ENCODE results near the gene LONP2. TPM values are rescaled to one million over a fixed set of nuclear protein-coding genes. Genes with fewer than 3 reads are reported as not detected.

The LONP2 gene
- total and polyA plus RNA-seq, 5 donors from 2014 or later: 29.1 to 72.9 (median 36.2) TPM

- Histone ChIP-seq H3K27me3 (ENCODE audit: control insufficient read depth, insufficient read depth, low read length) (no peaks in the 10 kb centered on the region), H3K4me1 (ENCODE audit: control insufficient read depth, insufficient read depth, low read length, poor library complexity, severe bottlenecking) (no peaks in the 10 kb centered on the region), H3K9me3 (ENCODE audit: control insufficient read depth in 2 of 2, low read length in 2 of 2) (no peaks in the 10 kb centered on the region), H3K36me3 (ENCODE audit: control insufficient read depth, insufficient read depth, low read length) (no peaks in the 10 kb centered on the region), H3K4me3 (ENCODE audit: low read depth, low read length) (no peak overlapping the region), H3K27ac (ENCODE audit: insufficient read depth, low read length, poor library complexity, severe bottlenecking) (no peak overlapping the region)
- Mint-ChIP-seq H3K27ac (no peak overlapping the region), H3K4me3 (no peak overlapping the region), H3K27me3 (peaks cover 23% of the 10 kb centered on the region), H3K4me1 (no peaks in the 10 kb centered on the region), H3K36me3 (no peaks in the 10 kb centered on the region), H3K9me3 (peaks cover 0 to 2% (median 0%) of the 10 kb centered on the region in 7 donors)
- DNase-seq: no peak
- ATAC-seq (ENCODE audit: low read depth in 2 of 2): no peak
These were observed 33.4 kb upstream of the LONP2 start for GRCh38 chr16:48210747-48211146.

GRCh38 chr16:48212033-48212432 lies 32.1 kb upstream of the LONP2 start:
- ATAC-seq (ENCODE audit: low read depth in 2 of 2): no peak

GRCh38 chr16:48215738-48216137 lies 28.4 kb upstream of the LONP2 start:
- no peaks in the 10 kb centered on the region for H3K4me1 ChIP-seq (ENCODE audit: control insufficient read depth, insufficient read depth, low read length, poor library complexity, severe bottlenecking)
- H3K36me3 ChIP-seq (ENCODE audit: control insufficient read depth, insufficient read depth, low read length): no peaks in the 10 kb centered on the region
- Mint-ChIP-seq H3K36me3 (no peaks in the 10 kb centered on the region), H3K4me1 (no peaks in the 10 kb centered on the region), H3K9me3 (no peaks in the 10 kb centered on the region), H3K27ac (no peak overlapping the region), H3K27me3 (peaks cover 7% of the 10 kb centered on the region), H3K4me3 (no peak overlapping the region)
- no peak for ATAC-seq (ENCODE audit: low read depth in 2 of 2)
- H3K9me3 ChIP-seq (ENCODE audit: control insufficient read depth in 2 of 2, low read length in 2 of 2): no peaks in the 10 kb centered on the region
- no peak overlapping the region for H3K4me3 ChIP-seq (ENCODE audit: low read depth, low read length)
- no peak for DNase-seq
- no peak overlapping the region for H3K27ac ChIP-seq (ENCODE audit: insufficient read depth, low read length, poor library complexity, severe bottlenecking)
- H3K27me3 ChIP-seq (ENCODE audit: control insufficient read depth, insufficient read depth, low read length): no peaks in the 10 kb centered on the region

More at GRCh38 chr16:48212033-48212432, 32.1 kb upstream of the LONP2 start:
- no peak for DNase-seq
- H3K27me3 ChIP-seq (ENCODE audit: control insufficient read depth, insufficient read depth, low read length): no peaks in the 10 kb centered on the region
- H3K9me3 ChIP-seq (ENCODE audit: control insufficient read depth in 2 of 2, low read length in 2 of 2): no peaks in the 10 kb centered on the region
- H3K27me3 Mint-ChIP-seq: peaks cover 16% of the 10 kb centered on the region
- no peak overlapping the region for H3K4me3 Mint-ChIP-seq
- H3K4me1 Mint-ChIP-seq: no peaks in the 10 kb centered on the region
- no peak overlapping the region for H3K27ac Mint-ChIP-seq
- peaks cover 0 to 2% (median 0%) of the 10 kb centered on the region in 7 donors for H3K9me3 Mint-ChIP-seq
- no peaks in the 10 kb centered on the region for H3K4me1 ChIP-seq (ENCODE audit: control insufficient read depth, insufficient read depth, low read length, poor library complexity, severe bottlenecking)
- no peak overlapping the region for H3K27ac ChIP-seq (ENCODE audit: insufficient read depth, low read length, poor library complexity, severe bottlenecking)
- no peaks in the 10 kb centered on the region for H3K36me3 ChIP-seq (ENCODE audit: control insufficient read depth, insufficient read depth, low read length)
- H3K36me3 Mint-ChIP-seq: no peaks in the 10 kb centered on the region
- H3K4me3 ChIP-seq (ENCODE audit: low read depth, low read length): no peak overlapping the region

DNA sequence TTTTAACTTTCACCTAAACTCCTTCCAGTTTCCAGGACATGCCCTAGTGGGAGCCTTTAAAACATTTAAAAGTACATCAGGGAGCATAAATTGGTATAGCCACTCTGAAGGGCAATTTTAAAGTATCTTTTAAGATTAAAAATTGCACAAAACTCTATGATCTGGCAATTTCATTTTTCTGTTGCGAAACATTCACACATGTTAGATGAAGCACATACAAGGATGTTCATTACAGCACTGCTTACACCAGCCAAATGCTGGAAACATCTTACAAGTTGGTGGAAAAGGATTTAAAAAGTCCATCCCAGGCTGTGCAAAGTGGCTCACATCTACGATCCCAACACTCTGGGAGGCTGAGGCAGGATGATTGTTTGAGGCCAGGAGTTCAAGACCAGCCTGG lies 26.4 kb upstream of the LONP2 start:
- Mint-ChIP-seq H3K27me3 (peaks cover 5% of the 10 kb centered on the region), H3K9me3 (peaks cover 0 to 1% (median 0%) of the 10 kb centered on the region in 7 donors), H3K4me3 (no peak overlapping the region), H3K36me3 (no peaks in the 10 kb centered on the region), H3K27ac (no peak overlapping the region), H3K4me1 (no peaks in the 10 kb centered on the region)
- DNase-seq: no peak
- no peaks in the 10 kb centered on the region for H3K36me3 ChIP-seq (ENCODE audit: control insufficient read depth, insufficient read depth, low read length)
- H3K27me3 ChIP-seq (ENCODE audit: control insufficient read depth, insufficient read depth, low read length): no peaks in the 10 kb centered on the region
- H3K4me3 ChIP-seq (ENCODE audit: low read depth, low read length): no peak overlapping the region
- ATAC-seq (ENCODE audit: low read depth in 2 of 2): no peak
- H3K27ac ChIP-seq (ENCODE audit: insufficient read depth, low read length, poor library complexity, severe bottlenecking): no peak overlapping the region
- H3K4me1 ChIP-seq (ENCODE audit: control insufficient read depth, insufficient read depth, low read length, poor library complexity, severe bottlenecking): no peaks in the 10 kb centered on the region
- H3K9me3 ChIP-seq (ENCODE audit: control insufficient read depth in 2 of 2, low read length in 2 of 2): no peaks in the 10 kb centered on the region

GRCh38 chr16:48218473-48218872 lies 25.6 kb upstream of the LONP2 start:
- Histone ChIP-seq H3K4me3 (ENCODE audit: low read depth, low read length) (no peak overlapping the region), H3K27me3 (ENCODE audit: control insufficient read depth, insufficient read depth, low read length) (no peaks in the 10 kb centered on the region), H3K36me3 (ENCODE audit: control insufficient read depth, insufficient read depth, low read length) (no peaks in the 10 kb centered on the region), H3K9me3 (ENCODE audit: control insufficient read depth in 2 of 2, low read length in 2 of 2) (no peaks in the 10 kb centered on the region), H3K4me1 (ENCODE audit: control insufficient read depth, insufficient read depth, low read length, poor library complexity, severe bottlenecking) (no peaks in the 10 kb centered on the region), H3K27ac (ENCODE audit: insufficient read depth, low read length, poor library complexity, severe bottlenecking) (no peak overlapping the region)
- H3K4me3 Mint-ChIP-seq: no peak overlapping the region
- peaks cover 0 to 1% (median 0%) of the 10 kb centered on the region in 7 donors for H3K9me3 Mint-ChIP-seq
- H3K36me3 Mint-ChIP-seq: no peaks in the 10 kb centered on the region
- ATAC-seq (ENCODE audit: low read depth in 2 of 2) (no peak), DNase-seq (no peak)
- peaks cover 5% of the 10 kb centered on the region for H3K27me3 Mint-ChIP-seq
- H3K4me1 Mint-ChIP-seq: no peaks in the 10 kb centered on the region
- H3K27ac Mint-ChIP-seq: no peak overlapping the region

DNA sequence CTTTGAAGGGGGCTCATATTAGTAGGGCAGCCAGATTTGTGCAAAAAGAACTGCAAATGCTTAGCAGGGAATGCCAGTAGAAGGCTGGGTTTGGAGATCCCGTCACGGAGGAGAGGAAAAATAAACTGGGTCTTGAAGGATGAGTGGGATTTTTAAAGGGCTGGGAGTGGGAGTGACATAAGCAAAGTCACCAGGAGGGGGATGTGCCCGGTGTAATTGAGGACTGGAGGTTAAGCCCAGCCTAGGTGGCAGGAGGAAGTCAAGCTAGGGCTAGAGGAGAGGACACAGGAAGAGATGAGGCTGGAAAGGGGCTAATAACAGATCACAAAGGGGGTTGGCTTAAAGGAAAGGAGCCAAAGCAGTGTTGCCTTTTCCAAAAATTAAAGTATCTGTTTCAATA lies 23.2 kb upstream of the LONP2 start:
- ATAC-seq (ENCODE audit: low read depth in 2 of 2) (no peak), DNase-seq (no peak)
- H3K9me3 ChIP-seq (ENCODE audit: control insufficient read depth in 2 of 2, low read length in 2 of 2): no peaks in the 10 kb centered on the region
- H3K36me3 ChIP-seq (ENCODE audit: control insufficient read depth, insufficient read depth, low read length): no peaks in the 10 kb centered on the region
- no peaks in the 10 kb centered on the region for H3K4me1 Mint-ChIP-seq
- no peaks in the 10 kb centered on the region for H3K36me3 Mint-ChIP-seq
- H3K27me3 ChIP-seq (ENCODE audit: control insufficient read depth, insufficient read depth, low read length): no peaks in the 10 kb centered on the region
- no peak overlapping the region for H3K27ac Mint-ChIP-seq
- peaks cover 5% of the 10 kb centered on the region for H3K27me3 Mint-ChIP-seq
- no peak overlapping the region for H3K27ac ChIP-seq (ENCODE audit: insufficient read depth, low read length, poor library complexity, severe bottlenecking)
- H3K4me1 ChIP-seq (ENCODE audit: control insufficient read depth, insufficient read depth, low read length, poor library complexity, severe bottlenecking): no peaks in the 10 kb centered on the region
- peaks cover 0 to 1% (median 0%) of the 10 kb centered on the region in 7 donors for H3K9me3 Mint-ChIP-seq
- H3K4me3 Mint-ChIP-seq: no peak overlapping the region
- no peak overlapping the region for H3K4me3 ChIP-seq (ENCODE audit: low read depth, low read length)

DNA sequence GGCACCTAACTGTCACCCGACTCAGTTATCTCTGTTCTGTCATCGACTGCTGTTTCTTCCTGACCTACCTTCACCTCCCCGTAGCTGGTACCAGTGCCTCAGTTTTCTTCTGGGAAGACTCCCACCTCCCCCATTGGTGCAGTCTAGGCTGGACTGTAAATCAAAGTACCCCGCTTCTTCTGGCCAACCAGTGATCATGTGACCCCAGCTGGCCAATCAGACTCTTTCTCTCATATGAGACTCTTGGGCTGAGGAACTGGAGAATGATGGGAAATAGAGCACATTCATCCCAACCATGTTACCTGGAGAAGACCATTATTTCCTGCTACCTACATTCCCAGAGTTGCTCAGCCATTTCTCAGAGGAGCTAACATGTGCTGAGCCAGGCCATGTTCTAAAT lies 20.6 kb upstream of the LONP2 start:
- Mint-ChIP-seq H3K27ac (no peak overlapping the region), H3K27me3 (peaks cover 10% of the 10 kb centered on the region), H3K9me3 (peaks cover 0 to 1% (median 0%) of the 10 kb centered on the region in 7 donors), H3K36me3 (no peaks in the 10 kb centered on the region), H3K4me3 (no peak overlapping the region), H3K4me1 (no peaks in the 10 kb centered on the region)
- Histone ChIP-seq H3K4me1 (ENCODE audit: control insufficient read depth, insufficient read depth, low read length, poor library complexity, severe bottlenecking) (no peaks in the 10 kb centered on the region), H3K36me3 (ENCODE audit: control insufficient read depth, insufficient read depth, low read length) (no peaks in the 10 kb centered on the region), H3K9me3 (ENCODE audit: control insufficient read depth in 2 of 2, low read length in 2 of 2) (no peaks in the 10 kb centered on the region), H3K27ac (ENCODE audit: insufficient read depth, low read length, poor library complexity, severe bottlenecking) (no peak overlapping the region), H3K27me3 (ENCODE audit: control insufficient read depth, insufficient read depth, low read length) (no peaks in the 10 kb centered on the region), H3K4me3 (ENCODE audit: low read depth, low read length) (no peak overlapping the region)
- no peak for DNase-seq
- ATAC-seq (ENCODE audit: low read depth in 2 of 2): no peak

- no peaks in the 10 kb centered on the region for H3K9me3 ChIP-seq (ENCODE audit: control insufficient read depth in 2 of 2, low read length in 2 of 2)
- no peak overlapping the region for H3K4me3 ChIP-seq (ENCODE audit: low read depth, low read length)
- no peak for DNase-seq
- no peak overlapping the region for H3K27ac Mint-ChIP-seq
- H3K36me3 ChIP-seq (ENCODE audit: control insufficient read depth, insufficient read depth, low read length): no peaks in the 10 kb centered on the region
- no peak for ATAC-seq (ENCODE audit: low read depth in 2 of 2)
- peaks cover 15% of the 10 kb centered on the region for H3K27me3 Mint-ChIP-seq
- no peaks in the 10 kb centered on the region for H3K27me3 ChIP-seq (ENCODE audit: control insufficient read depth, insufficient read depth, low read length)
- peaks cover 0 to 1% (median 0%) of the 10 kb centered on the region in 7 donors for H3K9me3 Mint-ChIP-seq
- no peak overlapping the region for H3K4me3 Mint-ChIP-seq
- no peaks in the 10 kb centered on the region for H3K4me1 Mint-ChIP-seq
- H3K27ac ChIP-seq (ENCODE audit: insufficient read depth, low read length, poor library complexity, severe bottlenecking): no peak overlapping the region
- no peaks in the 10 kb centered on the region for H3K36me3 Mint-ChIP-seq
- H3K4me1 ChIP-seq (ENCODE audit: control insufficient read depth, insufficient read depth, low read length, poor library complexity, severe bottlenecking): no peaks in the 10 kb centered on the region
These were observed 18.6 kb upstream of the LONP2 start for GRCh38 chr16:48225456-48225855.

Measured in CD4-positive, CD25-positive, alpha-beta regulatory T cell (primary cell).